PC-3 (cell line): ENCODE results near the gene JPH4.

Experiments used
- CTCF ChIP-seq: fragments of 300-600 bp; sonication (generic); conservative IDR thresholded peaks from 2 replicates; pipeline ENCODE4 v1.5.1; 2017; ENCODE audit warnings: antibody characterized with exemption, low read depth, mild to moderate bottlenecking, low read length
- EZH2phosphoT487 ChIP-seq: fragments of 300-600 bp; sonication (generic); IDR thresholded peaks from 2 replicates; pipeline ENCODE4 v1.6.1; 2018; ENCODE audit warnings: mild to moderate bottlenecking, antibody characterized with exemption, low read length, borderline replicate concordance

- TF ChIP-seq CTCF (peak; percentile 54; the same call in 1 of the 2 replicates), EZH2phosphoT487 (no peak)
These were observed 9.8 kb downstream of the JPH4 start for GRCh38 chr14:23568600-23569331.
